HCT116 (cell line): ENCODE data around the gene AKT3.

Experiments used
- CEBPB ChIP-seq: IDR thresholded peaks from 2 replicates; pipeline ENCODE4 v1.6.1; 2012; ENCODE audit warnings: low read depth
- POLR2A ChIP-seq: IDR thresholded peaks from 2 replicates; pipeline ENCODE4 v1.7.0; 2011; ENCODE audit warnings: borderline replicate concordance; ENCODE audit not compliant: insufficient read depth, insufficient read length; ENCODE audit errors: extremely low read depth
- ZFX ChIP-seq: fragments of 450-650 bp; IDR thresholded peaks from 2 replicates; pipeline ENCODE4 v1.6.1; 2017
- TF ChIP-seq, protein P1 (sequence below), 3 experiments: fragments of 200-600 bp in 1 of 3; sonication (generic) in 1 of 3; IDR thresholded peaks in 2 of 3; conservative IDR thresholded peaks in 1 of 3; 2 replicates each; pipeline ENCODE4 v1.5.1; 2012 to 2017; ENCODE audit warnings: low read depth in 2 of 3, low read length in 2 of 3, antibody characterized with exemption in 1 of 3, borderline replicate concordance in 1 of 3, control low read depth in 1 of 3, mild to moderate bottlenecking in 1 of 3, mixed read lengths in 1 of 3, mixed run types in 1 of 3, moderate library complexity in 1 of 3; ENCODE audit not compliant: insufficient read depth in 1 of 3

DNA sequence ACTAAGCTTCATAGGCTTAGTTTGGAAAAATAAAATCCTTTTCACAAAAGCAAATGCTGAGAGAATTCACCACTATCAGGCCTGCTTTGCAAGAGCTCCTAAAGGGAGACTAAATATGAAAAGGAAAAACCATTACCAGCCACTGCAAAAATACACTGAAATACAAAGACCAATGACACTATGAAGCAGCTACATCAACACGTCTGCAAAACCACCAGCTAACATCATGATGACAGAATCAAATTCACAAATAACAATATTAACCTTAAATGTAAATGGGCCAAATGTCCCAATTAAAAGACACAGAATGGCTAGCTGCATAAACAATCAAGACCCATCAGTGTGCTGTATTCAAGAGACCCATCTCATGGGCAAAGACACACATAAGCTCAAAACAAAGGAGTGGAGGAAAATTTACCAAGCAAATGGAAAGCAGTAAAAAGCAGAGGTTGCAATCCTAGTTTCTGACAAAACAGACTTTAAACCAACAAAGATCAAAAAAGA is 28.8 kb downstream of the AKT3 start:
- TF ChIP-seq, protein P1, sequence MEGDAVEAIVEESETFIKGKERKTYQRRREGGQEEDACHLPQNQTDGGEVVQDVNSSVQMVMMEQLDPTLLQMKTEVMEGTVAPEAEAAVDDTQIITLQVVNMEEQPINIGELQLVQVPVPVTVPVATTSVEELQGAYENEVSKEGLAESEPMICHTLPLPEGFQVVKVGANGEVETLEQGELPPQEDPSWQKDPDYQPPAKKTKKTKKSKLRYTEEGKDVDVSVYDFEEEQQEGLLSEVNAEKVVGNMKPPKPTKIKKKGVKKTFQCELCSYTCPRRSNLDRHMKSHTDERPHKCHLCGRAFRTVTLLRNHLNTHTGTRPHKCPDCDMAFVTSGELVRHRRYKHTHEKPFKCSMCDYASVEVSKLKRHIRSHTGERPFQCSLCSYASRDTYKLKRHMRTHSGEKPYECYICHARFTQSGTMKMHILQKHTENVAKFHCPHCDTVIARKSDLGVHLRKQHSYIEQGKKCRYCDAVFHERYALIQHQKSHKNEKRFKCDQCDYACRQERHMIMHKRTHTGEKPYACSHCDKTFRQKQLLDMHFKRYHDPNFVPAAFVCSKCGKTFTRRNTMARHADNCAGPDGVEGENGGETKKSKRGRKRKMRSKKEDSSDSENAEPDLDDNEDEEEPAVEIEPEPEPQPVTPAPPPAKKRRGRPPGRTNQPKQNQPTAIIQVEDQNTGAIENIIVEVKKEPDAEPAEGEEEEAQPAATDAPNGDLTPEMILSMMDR (IDR thresholded peaks at IDR 0.05 in 2 of 3, conservative IDR thresholded peaks at IDR 0.05 in 1 of 3; ENCODE audit: borderline replicate concordance in 1 of 3, insufficient read depth in 1 of 3, low read depth in 2 of 3, low read length in 2 of 3): no peak
- TF ChIP-seq ZFX (no peak), CEBPB (no peak), POLR2A (no peak)
